WI38 (cell line): ENCODE results near the gene CBLN3.
"Not testable (repeated sequence)": the region's sequence is repeated elsewhere in the genome, so short reads cannot be mapped to it uniquely, and the experiment has no call there.

Experiments
- H3K4me3 ChIP-seq: 2 replicates; pipeline ENCODE4 v1.5.1; 2011; ENCODE audit warnings: low read depth, mild to moderate bottlenecking, control low read depth, low read length
- CTCF ChIP-seq: IDR thresholded peaks from 2 replicates; pipeline ENCODE4 v1.5.1; 2012; ENCODE audit warnings: low read depth, mild to moderate bottlenecking, control low read depth, low read length

The CBLN3 gene

GRCh38 chr14:24429395-24430142, at the start of gene CBLN3, which contains the start of gene KHNYN:
Gene CBLN3, minus strand, starts transcription at chr14:24429668. Its CDS starts 614 bp downstream, at chr14:24429054.
Gene KHNYN, plus strand, starts transcription at chr14:24429954. Its CDS starts 777 bp downstream, at chr14:24430731.
- TF ChIP-seq CTCF: no peak
- H3K4me3 ChIP-seq: peak within 1 kb of the TSS; percentile 73

GRCh38 chr14:24475261-24475660, 45.8 kb upstream of the CBLN3 start:
- H3K4me3 ChIP-seq: no peak overlapping the region
- TF ChIP-seq CTCF: no peak

GRCh38 chr14:24473211-24473610, 43.7 kb upstream of the CBLN3 start:
- TF ChIP-seq CTCF: no peak
- H3K4me3 ChIP-seq: no peak overlapping the region

- H3K4me3 ChIP-seq: not testable (repeated sequence)
Observed at GRCh38 chr14:24470450-24470849, 41.0 kb upstream of the CBLN3 start.

GRCh38 chr14:24465805-24466204, 36.3 kb upstream of the CBLN3 start:
- TF ChIP-seq CTCF: no peak
- H3K4me3 ChIP-seq: no peak overlapping the region

GRCh38 chr14:24465368-24465767, 35.9 kb upstream of the CBLN3 start:
- no peak for TF ChIP-seq CTCF

GRCh38 chr14:24463884-24464785, 34.7 kb upstream of the CBLN3 start:
- no peak overlapping the region for H3K4me3 ChIP-seq
- no peak for TF ChIP-seq CTCF

More at GRCh38 chr14:24465368-24465767, 35.9 kb upstream of the CBLN3 start:
- H3K4me3 ChIP-seq: no peak overlapping the region
